Ovary (tissue), 9 donors: ENCODE results near the gene MEF2D. TPM values are rescaled to one million over a fixed set of nuclear protein-coding genes. Genes with fewer than 3 reads are reported as not detected.
A peak's percentile ranks its signal among the peaks of the same experiment; 100 is the strongest.

Experiments used
- DNase-seq, 5 donors: peaks; one replicate each; pipeline ENCODE4 v3.0.0-alpha.2; 2019 to 2020
- H3K27ac ChIP-seq, 2 donors: fragments of 200-600 bp; one replicate each; pipeline versions ENCODE4 v1.5.1 to v1.8.0; 2019 to 2022
- H3K27me3 ChIP-seq: fragments of 200-600 bp; one replicate; pipeline ENCODE4 v1.8.0; 2022
- H3K36me3 ChIP-seq: fragments of 200-600 bp; sonication (generic); one replicate; pipeline ENCODE4 v1.5.1; 2019
- H3K4me1 ChIP-seq: one replicate; pipeline ENCODE4 v1.8.1; 2013; ENCODE audit warnings: mild to moderate bottlenecking, moderate library complexity; ENCODE audit not compliant: insufficient read depth
- H3K4me3 ChIP-seq: fragments of 200-600 bp; sonication (generic); one replicate; pipeline ENCODE4 v1.5.1; 2017
- H3K9me3 ChIP-seq, 2 donors: fragments of 200-600 bp in 1 of 2; sonication (generic) in 1 of 2; one replicate each; pipeline versions ENCODE4 v1.5.1 to v1.8.1; 2013 to 2019; ENCODE audit warnings: mild to moderate bottlenecking in 1 of 2, moderate library complexity in 1 of 2
- EP300 ChIP-seq: sonication (generic); formaldehyde crosslinking; IDR thresholded peaks from one replicate; pipeline ENCODE4 v1.6.1; 2017; ENCODE audit warnings: antibody characterized with exemption
- POLR2A ChIP-seq: fragments of 450-650 bp; IDR thresholded peaks from one replicate; pipeline ENCODE4 v1.6.1; 2017; ENCODE audit warnings: antibody characterized with exemption, mild to moderate bottlenecking, moderate library complexity
- WGBS, 3 donors: extraction: QIAGEN DNeasy Blood & Tissue Kit in 1 of 3; methylation state at CpG; one replicate each; pipeline versions ENCODE4 v1.1.5 to v1.1.7; 2013 to 2017; 5-methylcytosine and 5-hydroxymethylcytosine counted together
- intact Hi-C, 4 donors: fragments of 100-400 bp; cut with DNase I; formaldehyde crosslinking; loops; one replicate each; pipeline versions ENCODE4 v1.11.0 to v1.15.1; 2022 to 2023
- polyA plus RNA-seq, 2 donors: library from polyadenylated mRNA; stranded (reverse); fragments of 200-250 nt in 1 of 2; fragments of 350-450 nt in 1 of 2; fragmentation: Illumina TruSeq in 1 of 2; extraction: RNeasy Lipid Tissue Mini Kit (QIAGEN cat#74804) in 1 of 2; gene quantifications; one replicate each; pipeline ENCODE4 v1.2.3, GENCODE V29; 2013 to 2014
- total RNA-seq, 7 donors: library from RNA; depleted of rRNA in 2 of 7; stranded (reverse); fragments of >200 nt in 2 of 7; fragmentation: NEBNext Ultra II Directional in 3 of 7; extraction: Animal tissue kit (Norgen Biotek cat#: 25700) in 3 of 7; gene quantifications; one replicate each; pipeline versions ENCODE4 v1.1.0 to v1.2.4, GENCODE V29; 2016 to 2023
- TF ChIP-seq, protein P1 (sequence below), 3 donors: fragments of 450-650 bp in 2 of 3; fragments of 200-600 bp in 1 of 3; IDR thresholded peaks; one replicate each; pipeline versions ENCODE4 v1.5.1 to v1.8.0; 2016 to 2022; ENCODE audit warnings: antibody characterized with exemption in 3 of 3, mild to moderate bottlenecking in 1 of 3
- donor health status: DM: no; HTN: no; CAD: no; lungs with moderate emphysema.
- donor health status: DM: no; HTN: no; CAD: no.
- donor health status: Bipolar disorder and iron deficiency.
- donor health status: DM: yes; HTN: yes; CAD: no.
- donor health status: DM: no; HTN: no; CAD: no.
- donor health status: DM: yes; HTN: yes; CAD: no.

MEF2D gene
- total and polyA plus RNA-seq, 9 donors = 30.0 to 96.6 (median 57.6) TPM

DNA sequence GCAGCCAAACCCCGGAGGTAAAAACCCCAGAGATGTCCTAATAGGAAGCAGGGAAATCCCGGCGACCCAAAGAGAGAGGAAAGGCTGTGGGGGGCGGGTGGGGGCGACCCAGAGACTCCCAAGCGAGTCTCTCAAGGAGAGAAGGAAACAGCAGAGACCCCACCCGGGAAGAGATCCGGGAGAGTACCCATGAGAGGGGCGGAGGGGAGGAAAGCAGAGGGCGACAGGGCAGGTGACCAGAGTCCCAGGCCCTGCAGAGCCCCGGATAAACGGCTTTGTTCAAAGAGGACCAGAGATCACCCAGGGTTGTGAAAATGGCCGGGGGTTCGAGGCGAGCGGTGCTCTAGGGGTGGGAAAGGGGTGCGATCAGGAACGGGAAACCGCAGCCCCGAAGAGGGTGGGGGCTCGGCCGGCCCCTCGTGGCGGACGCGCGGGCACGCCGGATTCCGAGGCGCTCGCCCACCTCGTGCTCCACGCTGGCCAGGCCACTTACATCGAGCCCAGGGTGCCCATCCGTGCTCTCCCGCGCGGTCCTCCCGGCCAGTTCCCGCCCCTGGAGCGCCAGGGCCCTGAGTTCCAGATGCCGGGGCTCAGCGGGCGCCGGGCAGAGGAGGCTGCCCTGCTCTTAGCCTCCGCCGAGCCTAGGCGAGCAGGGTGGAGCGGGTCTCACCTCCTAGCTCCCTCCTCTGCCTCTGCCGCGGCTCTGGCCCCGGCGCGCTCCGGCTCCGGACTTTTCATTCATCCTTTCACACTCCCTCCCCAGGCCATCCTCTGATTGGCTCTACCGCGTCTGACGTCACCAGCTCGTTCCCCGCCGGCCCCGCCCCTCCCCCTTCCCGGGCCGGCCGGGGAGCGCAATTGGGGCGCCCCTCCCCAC lies 79.3 kb downstream of the MEF2D start:
- intact Hi-C loops = loop anchor here in 1 of 4 donors (10.0 kb wide), 1 partner anchor 186 kb away; no protein-coding TSS in a partner anchor
- Histone ChIP-seq H3K4me3 (no peak overlapping the region), H3K27ac (no peak overlapping the region), H3K4me1 (peaks cover 5% of the 10 kb centered on the region), H3K9me3 (no peaks in the 10 kb centered on the region), H3K36me3 (no peaks in the 10 kb centered on the region), H3K27me3 (peaks cover 13% of the 10 kb centered on the region)
- TF ChIP-seq EP300 (no peak), POLR2A (no peak)
- TF ChIP-seq, protein P1, sequence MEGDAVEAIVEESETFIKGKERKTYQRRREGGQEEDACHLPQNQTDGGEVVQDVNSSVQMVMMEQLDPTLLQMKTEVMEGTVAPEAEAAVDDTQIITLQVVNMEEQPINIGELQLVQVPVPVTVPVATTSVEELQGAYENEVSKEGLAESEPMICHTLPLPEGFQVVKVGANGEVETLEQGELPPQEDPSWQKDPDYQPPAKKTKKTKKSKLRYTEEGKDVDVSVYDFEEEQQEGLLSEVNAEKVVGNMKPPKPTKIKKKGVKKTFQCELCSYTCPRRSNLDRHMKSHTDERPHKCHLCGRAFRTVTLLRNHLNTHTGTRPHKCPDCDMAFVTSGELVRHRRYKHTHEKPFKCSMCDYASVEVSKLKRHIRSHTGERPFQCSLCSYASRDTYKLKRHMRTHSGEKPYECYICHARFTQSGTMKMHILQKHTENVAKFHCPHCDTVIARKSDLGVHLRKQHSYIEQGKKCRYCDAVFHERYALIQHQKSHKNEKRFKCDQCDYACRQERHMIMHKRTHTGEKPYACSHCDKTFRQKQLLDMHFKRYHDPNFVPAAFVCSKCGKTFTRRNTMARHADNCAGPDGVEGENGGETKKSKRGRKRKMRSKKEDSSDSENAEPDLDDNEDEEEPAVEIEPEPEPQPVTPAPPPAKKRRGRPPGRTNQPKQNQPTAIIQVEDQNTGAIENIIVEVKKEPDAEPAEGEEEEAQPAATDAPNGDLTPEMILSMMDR (IDR thresholded peaks at IDR 0.05) = no peak
- WGBS, 3 donors = 1 to 2% (median 1%) methylated on average over 61 to 69 of the region's 69 CpGs
- peak; percentile 37 to 70 (median 62) for DNase-seq

DNA sequence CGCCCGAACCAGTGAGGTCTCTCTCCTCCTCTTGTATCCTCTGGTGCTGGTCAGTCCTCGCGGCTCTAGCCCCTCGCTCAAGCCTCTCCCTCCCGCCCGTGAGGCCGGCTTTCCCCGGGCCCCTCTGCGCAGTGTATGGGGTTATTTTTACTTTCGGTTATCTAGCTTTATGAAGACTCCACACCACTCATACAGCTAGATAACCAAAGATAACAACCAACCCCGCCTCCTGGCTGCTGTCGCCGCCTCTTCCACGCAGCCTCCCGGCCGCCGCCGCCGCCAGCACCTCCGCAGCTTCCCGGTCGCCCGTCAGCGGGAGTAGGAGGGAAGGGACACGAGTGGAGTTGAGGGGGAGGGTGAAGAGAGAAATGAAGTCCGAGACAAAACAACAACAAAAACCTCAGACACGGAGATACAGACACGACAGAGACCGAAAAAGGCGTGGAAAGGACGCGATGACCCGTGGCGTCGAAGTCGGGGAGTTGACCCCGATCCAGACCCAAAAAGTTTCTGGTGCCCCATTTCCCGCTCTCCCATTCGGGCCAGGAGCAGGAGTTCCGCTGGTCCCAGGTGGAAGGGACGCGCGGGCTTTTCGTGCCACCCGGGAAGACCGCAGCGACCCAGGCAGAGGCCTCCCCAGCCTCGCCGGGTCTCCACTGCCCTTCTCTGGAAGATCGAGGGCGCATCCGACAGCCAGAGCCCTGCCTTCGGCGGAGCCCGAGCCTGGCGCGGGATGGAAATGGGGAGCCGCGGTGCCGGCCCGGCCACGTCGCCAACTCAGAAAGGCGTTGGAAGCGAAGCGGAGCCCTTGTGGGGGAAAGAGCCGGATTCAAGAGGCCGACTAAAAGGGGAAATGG lies 80.1 kb downstream of the MEF2D start:
- TF ChIP-seq EP300 (no peak), POLR2A (no peak)
- TF ChIP-seq, protein P1 (IDR thresholded peaks at IDR 0.05) = no peak
- peaks cover 13% of the 10 kb centered on the region for H3K27me3 ChIP-seq
- no peaks in the 10 kb centered on the region for H3K36me3 ChIP-seq
- DNase-seq = no peak
- H3K4me1 ChIP-seq = peaks cover 5% of the 10 kb centered on the region
- WGBS, 3 donors = 3 to 5% (median 5%) methylated on average over 69 of the region's 69 CpGs
- intact Hi-C loops = loop anchor here in 1 of 4 donors (10.0 kb wide), 1 partner anchor 186 kb away; no protein-coding TSS in a partner anchor
- H3K27ac ChIP-seq = no peak overlapping the region
- H3K9me3 ChIP-seq = no peaks in the 10 kb centered on the region
- H3K4me3 ChIP-seq = no peak overlapping the region

DNA sequence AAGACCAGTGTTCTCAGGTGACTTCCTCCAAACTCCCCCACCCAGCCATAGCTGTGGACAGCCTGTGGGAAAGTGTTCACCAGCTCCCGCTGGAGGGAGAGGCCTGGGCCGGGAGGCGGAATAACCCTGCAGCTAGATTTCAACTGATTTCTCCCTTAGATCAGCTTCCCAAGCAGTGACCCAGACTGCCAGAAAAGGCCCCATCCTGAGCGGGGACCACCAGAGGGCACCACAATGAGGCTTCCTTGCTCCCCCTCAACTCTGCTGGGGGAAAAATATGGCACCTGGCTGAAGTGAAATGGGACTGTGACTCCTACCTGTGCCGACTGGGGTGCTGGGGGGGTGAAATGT lies 80.7 kb downstream of the MEF2D start:
- H3K27me3 ChIP-seq = peaks cover 13% of the 10 kb centered on the region
- intact Hi-C loops = loop anchor here in 1 of 4 donors (10.0 kb wide), 1 partner anchor 185 kb away; no protein-coding TSS in a partner anchor
- TF ChIP-seq, protein P1 (IDR thresholded peaks at IDR 0.05) = no peak
- no peaks in the 10 kb centered on the region for H3K36me3 ChIP-seq
- H3K4me1 ChIP-seq = peaks cover 5% of the 10 kb centered on the region
- no peaks in the 10 kb centered on the region for H3K9me3 ChIP-seq
- no peak overlapping the region for H3K27ac ChIP-seq
- 24 to 41% (median 32%) methylated on average over 5 of the region's 5 CpGs for WGBS, 3 donors
- H3K4me3 ChIP-seq = no peak overlapping the region
- DNase-seq = no peak

DNA sequence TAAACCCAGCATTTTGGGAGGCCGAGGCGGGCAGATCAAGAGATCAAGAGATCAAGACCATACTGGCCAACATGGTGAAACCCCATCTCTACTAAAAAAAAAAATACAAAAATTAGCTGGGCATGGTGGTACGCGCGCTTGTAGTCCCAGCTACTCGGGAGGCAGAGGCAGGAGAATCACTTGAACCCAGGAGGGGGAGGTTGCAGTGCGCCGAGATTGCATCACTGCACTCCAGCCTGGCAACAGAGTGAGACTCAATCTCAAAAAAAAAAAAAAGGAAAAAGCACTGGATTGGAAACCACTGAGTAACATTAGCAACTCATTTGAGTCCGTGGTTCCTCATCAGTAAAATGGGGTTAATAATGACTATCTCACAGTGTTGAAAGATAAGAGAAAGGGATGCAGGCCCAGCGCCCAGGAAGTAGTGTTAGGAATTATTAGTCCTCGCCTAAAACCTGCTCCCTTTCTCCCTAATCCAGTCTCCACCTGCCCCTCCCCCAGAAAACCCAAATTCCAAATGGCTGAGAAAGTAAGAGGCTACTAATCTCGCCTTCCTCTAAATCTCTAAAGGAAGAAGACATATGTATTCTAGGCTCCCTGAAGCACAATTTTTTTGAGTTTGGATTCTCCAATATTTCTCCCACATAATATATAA lies 82.0 kb downstream of the MEF2D start:
- peaks cover 13% of the 10 kb centered on the region for H3K27me3 ChIP-seq
- intact Hi-C loops = no loop called here
- TF ChIP-seq EP300 (no peak), POLR2A (no peak)
- TF ChIP-seq, protein P1 (IDR thresholded peaks at IDR 0.05) = no peak
- no peaks in the 10 kb centered on the region for H3K36me3 ChIP-seq
- DNase-seq = no peak
- no peak overlapping the region for H3K4me3 ChIP-seq
- no peak overlapping the region for H3K27ac ChIP-seq
- peaks cover 5% of the 10 kb centered on the region for H3K4me1 ChIP-seq
- no peaks in the 10 kb centered on the region for H3K9me3 ChIP-seq
- 76 to 83% (median 83%) methylated on average over 12 of the region's 12 CpGs for WGBS, 3 donors
